Activated CD8-positive, alpha-beta memory T cell treated with anti-CD3 and anti-CD28 coated beads, Interleukin-2, amount 50 U/mL, for 24 hours (primary cell): ENCODE data around the gene TSPAN4.

ENCODE experiments used
- DNase-seq: peaks from one replicate; pipeline ENCODE4 v3.0.0-alpha.2; 2020; ENCODE audit errors: extremely low read depth

Gene TSPAN4

DNA sequence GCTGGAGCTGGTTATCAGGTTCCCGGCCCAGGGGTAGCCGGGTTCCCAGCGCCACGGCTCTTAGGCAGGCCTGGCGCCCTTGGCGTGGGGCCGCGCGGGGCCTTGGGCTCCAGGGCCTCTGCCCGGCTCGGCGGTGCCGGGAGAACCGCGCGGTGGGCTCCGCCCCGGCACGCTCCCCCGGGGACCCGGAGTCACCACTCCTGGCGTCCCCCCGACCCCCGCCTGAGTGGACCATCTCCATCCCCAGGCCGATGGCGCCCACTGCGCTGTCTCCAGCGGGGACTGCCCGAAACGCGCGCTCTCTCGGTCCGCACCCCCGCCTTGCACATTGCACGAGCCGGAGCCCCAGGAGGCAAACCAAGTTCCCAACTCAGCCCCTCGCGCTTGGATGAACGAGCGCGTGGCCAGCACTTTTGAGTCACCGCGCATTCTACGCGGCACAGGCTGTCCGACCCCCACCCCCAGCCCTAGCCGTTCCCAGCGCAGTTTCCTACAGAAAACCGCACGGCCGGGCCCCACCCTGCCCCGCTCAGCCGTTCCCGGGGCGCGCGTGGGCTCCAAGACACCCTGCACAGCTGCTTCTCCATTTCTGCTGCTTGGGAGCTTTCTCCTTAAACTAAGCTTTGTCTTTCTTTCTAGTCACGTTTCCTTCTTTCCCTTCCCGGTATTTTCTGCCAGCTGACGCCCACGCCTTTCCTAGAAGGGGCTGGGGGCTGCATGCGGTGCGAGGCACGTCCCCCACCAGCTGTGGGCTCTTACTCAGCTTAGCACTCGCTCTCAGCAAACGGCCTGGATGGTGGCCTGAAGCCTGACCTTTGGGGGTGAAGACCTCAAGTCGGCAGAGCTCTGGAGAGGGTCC is 68.6 kb downstream of the TSPAN4 start:
- no peak for DNase-seq

DNA sequence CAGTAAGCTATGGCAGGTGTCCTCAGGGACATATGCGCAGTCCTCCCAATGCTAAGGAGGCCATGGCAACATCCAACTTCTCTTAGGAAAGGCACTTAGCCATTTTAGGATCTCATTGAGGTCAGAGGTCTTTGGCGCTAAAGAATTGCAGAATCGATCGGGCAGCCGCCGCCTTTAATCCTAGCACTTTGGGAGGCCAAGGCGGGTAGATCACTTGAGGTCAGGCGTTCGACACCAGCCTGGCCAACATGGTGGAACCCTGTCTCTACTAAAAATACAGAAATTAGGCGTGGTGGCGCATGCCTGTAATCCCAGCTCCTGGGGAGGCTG is 69.2 kb downstream of the TSPAN4 start:
- DNase-seq: no peak

- no peak for DNase-seq
Observed at GRCh38 chr11:912266-912665, 69.6 kb downstream of the TSPAN4 start.

DNA sequence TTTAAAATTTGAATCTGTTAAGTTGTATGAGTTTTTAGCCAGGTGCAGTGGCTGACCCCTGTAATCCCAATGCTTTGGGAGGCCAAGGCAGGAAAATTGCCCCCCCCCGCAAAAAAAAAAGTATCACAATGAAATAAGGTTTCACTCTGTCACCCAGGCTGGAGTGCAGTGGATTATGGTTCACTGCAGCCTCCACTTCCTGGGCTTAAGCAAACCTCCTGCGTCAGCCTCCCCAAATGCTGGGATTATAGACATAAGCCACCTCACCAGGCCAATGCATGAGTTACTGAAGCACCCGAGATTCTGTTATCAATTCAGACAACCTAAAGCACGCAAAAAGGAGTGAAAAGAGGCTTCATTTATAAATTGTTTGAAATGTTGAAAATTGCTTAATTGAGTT is 70.4 kb downstream of the TSPAN4 start:
- no peak for DNase-seq

DNA sequence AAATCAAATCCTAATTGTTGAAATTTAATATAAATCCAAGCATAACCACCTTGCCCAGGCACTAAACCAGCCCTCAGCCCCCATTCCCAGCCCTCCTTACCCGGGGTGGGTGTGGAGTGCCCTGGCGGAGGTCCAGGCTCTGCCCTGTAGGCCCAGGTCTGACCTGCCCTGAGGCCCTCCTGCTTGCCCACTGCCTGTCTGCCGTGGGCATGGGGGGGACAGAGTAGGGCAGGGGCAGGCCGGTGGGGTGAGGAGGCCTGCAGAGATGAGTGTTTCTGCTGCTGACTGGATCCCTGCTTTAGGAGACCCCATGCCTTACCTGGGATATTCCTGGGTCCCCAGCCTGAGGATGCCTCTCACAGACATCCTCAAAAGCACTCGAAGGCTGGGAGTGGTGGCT is 71.6 kb downstream of the TSPAN4 start:
- no peak for DNase-seq

DNA sequence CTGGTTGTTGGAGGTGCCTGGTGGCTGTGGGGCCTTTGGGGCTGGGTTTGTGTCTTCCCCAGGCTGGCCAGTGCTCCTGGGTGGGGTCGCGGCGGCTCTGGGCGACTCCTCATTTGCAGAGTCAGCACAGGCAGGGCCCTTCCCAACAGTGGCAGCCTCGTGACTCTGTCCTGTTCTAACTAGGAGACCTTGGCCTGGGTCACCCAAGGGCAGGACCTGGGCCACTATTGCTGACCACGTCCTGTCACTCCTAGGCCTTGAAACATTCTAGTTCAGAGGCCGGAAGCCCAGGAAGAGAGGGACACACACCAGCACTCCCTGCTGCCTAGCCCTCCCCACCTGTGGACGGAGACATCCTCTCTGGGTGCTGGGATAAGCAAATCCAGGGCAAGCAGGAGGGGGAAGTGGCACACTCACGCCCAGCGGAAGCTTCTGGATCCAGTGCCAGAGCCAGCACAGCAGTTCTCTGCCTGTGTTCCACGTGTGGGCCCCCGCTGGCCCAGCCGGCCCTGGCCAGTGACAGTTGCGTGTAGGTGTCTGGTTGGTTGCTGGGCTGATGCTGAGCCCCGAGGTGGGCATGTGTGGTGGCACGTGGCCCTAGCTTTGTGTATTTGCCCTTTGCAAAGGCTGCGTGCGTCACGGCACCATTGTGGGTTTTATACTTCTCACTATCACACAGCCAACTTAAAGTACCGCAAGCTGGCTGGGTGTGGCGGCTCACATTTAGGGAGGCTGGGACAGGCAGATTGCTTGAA is 72.3 kb downstream of the TSPAN4 start:
- no peak for DNase-seq
